ENCODE measurements around the gene PTCH1. TPM values are rescaled to one million over a fixed set of nuclear protein-coding genes. Genes with fewer than 3 reads are reported as not detected.

Gene PTCH1
- total RNA-seq, 3 donors from 2014 or later = 11.9 to 38.1 (median 32.1) TPM

DNA sequence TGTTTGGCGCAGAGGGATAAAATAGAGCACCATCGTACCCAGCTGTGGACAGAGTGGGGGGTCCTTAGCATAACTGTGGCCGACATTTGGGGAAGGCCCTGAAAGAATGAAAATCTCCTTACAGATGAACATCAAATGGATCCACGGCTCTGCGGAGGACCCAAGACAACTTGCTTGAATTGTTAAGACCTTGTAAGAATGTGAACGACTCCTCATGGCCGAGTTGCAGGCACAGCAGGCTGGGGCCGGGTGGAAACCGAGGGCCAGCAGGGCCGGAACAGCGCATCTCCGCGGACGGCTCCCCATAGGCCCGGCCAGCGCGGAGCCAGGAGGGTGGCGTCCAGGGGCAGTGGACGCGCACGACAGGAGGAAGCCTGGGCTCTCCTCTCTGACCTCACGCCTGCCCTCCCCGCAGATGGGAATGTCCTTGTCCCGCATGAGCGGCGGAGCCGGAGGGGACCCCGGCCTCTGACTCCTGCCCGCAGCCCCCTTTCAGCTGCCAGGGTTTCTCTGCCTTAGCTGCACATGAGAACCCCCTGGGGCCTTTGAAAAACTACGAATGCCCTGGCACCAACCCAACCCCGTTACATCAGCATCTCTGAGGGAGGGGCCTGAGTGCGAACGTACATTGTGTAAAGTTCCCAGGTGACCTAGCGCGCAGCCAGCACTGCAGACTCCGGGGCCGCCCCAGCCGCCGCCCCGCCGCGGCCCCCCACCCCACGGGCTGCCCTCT, 36.2 kb upstream of the PTCH1 start:
- intact Hi-C loops (cut with DNase I, micrococcal nuclease) = no loop called here
- no peaks in the 10 kb centered on the region for H3K9me3 ChIP-seq
- no peaks in the 10 kb centered on the region for H3K4me1 ChIP-seq (ENCODE audit: low read depth)
- DNase-seq (no peak), ATAC-seq (no peak)
- H3K4me3 ChIP-seq = no peak overlapping the region
- no peaks in the 10 kb centered on the region for H3K36me3 ChIP-seq (ENCODE audit: low read depth)
- no peak for TF ChIP-seq CTCF (IDR thresholded peaks at IDR 0.05)

GRCh38 chr9:95552255-95552654, 35.5 kb upstream of the PTCH1 start:
- H3K4me1 ChIP-seq (ENCODE audit: low read depth) = no peaks in the 10 kb centered on the region
- H3K4me3 ChIP-seq = no peak overlapping the region
- intact Hi-C loops (cut with DNase I, micrococcal nuclease) = no loop called here
- no peak for TF ChIP-seq CTCF (IDR thresholded peaks at IDR 0.05)
- H3K36me3 ChIP-seq (ENCODE audit: low read depth) = no peaks in the 10 kb centered on the region
- H3K9me3 ChIP-seq = no peaks in the 10 kb centered on the region
- no peak for ATAC-seq
- DNase-seq = no peak

GRCh38 chr9:95551406-95551805, 34.6 kb upstream of the PTCH1 start:
- H3K9me3 ChIP-seq = no peaks in the 10 kb centered on the region
- intact Hi-C loops (cut with DNase I, micrococcal nuclease) = no loop called here
- no peaks in the 10 kb centered on the region for H3K36me3 ChIP-seq (ENCODE audit: low read depth)
- H3K4me1 ChIP-seq (ENCODE audit: low read depth) = no peaks in the 10 kb centered on the region
- no peak for ATAC-seq
- no peak overlapping the region for H3K4me3 ChIP-seq
- no peak for TF ChIP-seq CTCF (IDR thresholded peaks at IDR 0.05)
- no peak for DNase-seq

- DNase-seq (no peak), ATAC-seq (no peak)
- H3K4me3 ChIP-seq = no peak overlapping the region
- no peak for TF ChIP-seq CTCF (IDR thresholded peaks at IDR 0.05)
- no peaks in the 10 kb centered on the region for H3K9me3 ChIP-seq
- H3K4me1 ChIP-seq (ENCODE audit: low read depth) = no peaks in the 10 kb centered on the region
- intact Hi-C loops (cut with DNase I, micrococcal nuclease) = no loop called here
- no peaks in the 10 kb centered on the region for H3K36me3 ChIP-seq (ENCODE audit: low read depth)
Measured at GRCh38 chr9:95545831-95546567, 29.2 kb upstream of the PTCH1 start.

DNA sequence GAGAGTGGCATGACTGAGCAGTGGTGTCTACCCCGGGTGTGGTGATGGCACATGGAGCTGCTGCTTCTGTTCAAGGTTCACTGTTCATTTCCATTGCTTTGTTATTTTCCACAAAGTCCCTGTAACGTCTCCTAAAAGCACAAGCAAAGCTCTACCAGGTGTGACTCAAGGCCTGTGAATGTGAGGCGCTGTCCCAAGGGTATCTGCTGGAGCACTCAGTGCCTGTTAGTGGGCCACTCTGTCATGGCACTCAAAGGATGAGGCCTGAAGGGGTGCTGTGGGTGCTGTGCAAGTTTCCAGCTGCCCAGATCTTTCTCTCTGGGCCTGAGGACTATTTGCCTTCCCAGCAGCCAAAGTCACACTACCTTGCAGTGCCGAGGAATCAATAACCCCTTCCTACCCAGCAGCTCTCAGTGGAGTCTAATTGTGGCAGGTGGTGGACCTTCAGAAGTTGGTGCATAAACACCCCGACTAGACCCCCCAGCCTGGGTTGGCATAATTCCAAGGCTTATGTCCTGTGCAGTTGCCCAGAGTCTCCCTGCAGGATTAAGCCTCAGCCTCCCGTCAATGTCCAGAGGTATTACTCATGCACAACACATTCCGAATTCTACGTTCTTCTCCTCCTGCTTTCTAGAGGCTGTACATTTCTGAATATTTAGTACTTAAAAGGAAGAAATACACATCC, 17.4 kb upstream of the PTCH1 start:
- DNase-seq (no peak), ATAC-seq (no peak)
- TF ChIP-seq CTCF (IDR thresholded peaks at IDR 0.05) = no peak
- Histone ChIP-seq H3K4me3 (no peak overlapping the region), H3K9me3 (no peaks in the 10 kb centered on the region), H3K36me3 (ENCODE audit: low read depth) (no peaks in the 10 kb centered on the region), H3K4me1 (ENCODE audit: low read depth) (no peaks in the 10 kb centered on the region)
- intact Hi-C loops (cut with DNase I, micrococcal nuclease) = no loop called here

Measured in mucosa of descending colon (tissue), 3 donors.